ENCODE measurements around the gene NPTX1. TPM values are rescaled to one million over a fixed set of nuclear protein-coding genes. Genes with fewer than 3 reads are reported as not detected.

NPTX1 gene, protein sequence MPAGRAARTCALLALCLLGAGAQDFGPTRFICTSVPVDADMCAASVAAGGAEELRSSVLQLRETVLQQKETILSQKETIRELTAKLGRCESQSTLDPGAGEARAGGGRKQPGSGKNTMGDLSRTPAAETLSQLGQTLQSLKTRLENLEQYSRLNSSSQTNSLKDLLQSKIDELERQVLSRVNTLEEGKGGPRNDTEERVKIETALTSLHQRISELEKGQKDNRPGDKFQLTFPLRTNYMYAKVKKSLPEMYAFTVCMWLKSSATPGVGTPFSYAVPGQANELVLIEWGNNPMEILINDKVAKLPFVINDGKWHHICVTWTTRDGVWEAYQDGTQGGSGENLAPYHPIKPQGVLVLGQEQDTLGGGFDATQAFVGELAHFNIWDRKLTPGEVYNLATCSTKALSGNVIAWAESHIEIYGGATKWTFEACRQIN
- 111 to 210 TPM (median 172 TPM) in 5 replicates for total RNA-seq (2022; extraction: Qiagen RNA extraction)

DNA sequence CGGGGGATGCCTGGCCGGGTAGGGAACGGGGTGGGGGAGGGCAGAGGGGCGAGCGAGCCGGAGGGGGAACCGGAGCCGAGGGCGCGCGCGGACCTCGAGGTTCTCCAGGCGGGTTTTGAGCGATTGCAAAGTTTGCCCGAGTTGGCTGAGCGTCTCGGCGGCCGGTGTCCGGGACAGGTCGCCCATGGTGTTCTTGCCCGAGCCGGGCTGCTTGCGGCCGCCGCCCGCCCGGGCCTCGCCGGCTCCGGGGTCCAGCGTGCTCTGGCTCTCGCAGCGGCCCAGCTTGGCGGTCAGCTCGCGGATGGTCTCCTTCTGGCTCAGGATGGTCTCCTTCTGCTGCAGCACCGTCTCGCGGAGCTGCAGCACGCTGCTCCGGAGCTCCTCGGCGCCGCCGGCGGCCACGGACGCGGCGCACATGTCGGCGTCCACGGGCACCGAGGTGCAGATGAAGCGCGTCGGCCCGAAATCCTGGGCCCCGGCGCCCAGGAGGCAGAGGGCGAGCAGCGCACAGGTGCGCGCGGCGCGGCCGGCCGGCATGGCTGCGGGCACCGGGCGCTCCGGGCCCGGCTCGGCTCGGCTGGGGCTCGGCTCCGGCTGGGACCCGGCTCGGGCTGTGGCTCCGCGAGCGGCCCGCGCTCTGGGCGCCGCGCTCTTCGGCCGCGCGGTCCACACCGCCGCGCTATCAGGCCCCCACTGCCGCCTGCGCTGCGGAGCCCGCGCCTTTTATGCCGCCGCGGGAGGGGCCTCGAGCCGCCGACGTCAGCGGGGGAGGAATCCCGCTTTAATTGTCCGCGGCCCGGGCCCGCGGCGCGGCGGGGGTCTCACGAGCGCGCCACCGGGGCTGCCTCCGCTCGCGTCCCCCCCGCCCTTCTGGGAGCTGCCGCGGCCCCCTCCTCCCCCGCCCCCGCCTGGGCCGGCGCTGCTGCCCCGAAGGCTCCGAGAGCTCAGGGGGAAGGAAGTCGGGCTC is at the start of gene NPTX1:
Gene NPTX1, minus strand, starts transcription at position 698 of the 967 bp plus-strand sequence. Its CDS starts 161 bp downstream, at position 537.

Other genes starting within 250 kb of the NPTX1 start
- 55.2 to 70.1 TPM (median 59.7 TPM) in 5 replicates for gene RNF213, start 215.8 kb downstream of the NPTX1 start, total RNA-seq (2022; extraction: Qiagen RNA extraction)
- 41.8 to 56.4 TPM (median 50.2 TPM) in 5 replicates for gene ENDOV, start 61.4 kb downstream of the NPTX1 start, total RNA-seq (2022; extraction: Qiagen RNA extraction)
- gene RPTOR, start 68.2 kb upstream of the NPTX1 start, total RNA-seq (2022; extraction: Qiagen RNA extraction), result 28.1 to 32.8 TPM (median 31.5 TPM) in 5 replicates